Body of pancreas (tissue), 4 donors: ENCODE results near the gene EPN3.

Source experiments
- POLR2A ChIP-seq, 3 donors: fragments of 450-650 bp; IDR thresholded peaks; one replicate each; pipeline ENCODE4 v1.6.1; 2016; ENCODE audit warnings: antibody characterized with exemption in 3 of 3, mild to moderate bottlenecking in 2 of 3
- TF ChIP-seq, protein P1 (sequence below), 7 experiments: fragments of 450-650 bp in 4 of 7; fragments of 200-600 bp in 3 of 7; sonication (generic) in 3 of 7; IDR thresholded peaks; one replicate each; pipeline ENCODE4 v1.5.1; 2016 to 2019; ENCODE audit warnings: antibody characterized with exemption in 7 of 7

DNA sequence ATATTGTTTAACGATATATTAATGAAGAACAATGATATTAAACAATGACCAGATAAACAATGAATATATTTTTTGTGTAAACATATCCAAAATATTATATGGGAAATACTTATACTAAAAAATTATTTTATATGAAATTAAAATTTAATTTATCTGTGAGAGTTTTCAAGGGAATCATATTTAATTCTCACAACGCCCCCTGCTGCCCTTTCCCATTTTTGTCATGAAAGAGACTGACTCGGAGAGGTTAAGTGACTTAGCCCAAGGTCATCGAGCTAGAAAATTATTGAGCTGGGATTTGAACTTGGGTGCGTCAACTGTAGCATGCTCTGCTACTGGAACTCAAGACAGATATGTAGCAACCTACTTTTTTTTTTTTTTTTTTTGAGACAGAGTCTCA, 31.5 kb upstream of the EPN3 start:
- TF ChIP-seq, protein P1, sequence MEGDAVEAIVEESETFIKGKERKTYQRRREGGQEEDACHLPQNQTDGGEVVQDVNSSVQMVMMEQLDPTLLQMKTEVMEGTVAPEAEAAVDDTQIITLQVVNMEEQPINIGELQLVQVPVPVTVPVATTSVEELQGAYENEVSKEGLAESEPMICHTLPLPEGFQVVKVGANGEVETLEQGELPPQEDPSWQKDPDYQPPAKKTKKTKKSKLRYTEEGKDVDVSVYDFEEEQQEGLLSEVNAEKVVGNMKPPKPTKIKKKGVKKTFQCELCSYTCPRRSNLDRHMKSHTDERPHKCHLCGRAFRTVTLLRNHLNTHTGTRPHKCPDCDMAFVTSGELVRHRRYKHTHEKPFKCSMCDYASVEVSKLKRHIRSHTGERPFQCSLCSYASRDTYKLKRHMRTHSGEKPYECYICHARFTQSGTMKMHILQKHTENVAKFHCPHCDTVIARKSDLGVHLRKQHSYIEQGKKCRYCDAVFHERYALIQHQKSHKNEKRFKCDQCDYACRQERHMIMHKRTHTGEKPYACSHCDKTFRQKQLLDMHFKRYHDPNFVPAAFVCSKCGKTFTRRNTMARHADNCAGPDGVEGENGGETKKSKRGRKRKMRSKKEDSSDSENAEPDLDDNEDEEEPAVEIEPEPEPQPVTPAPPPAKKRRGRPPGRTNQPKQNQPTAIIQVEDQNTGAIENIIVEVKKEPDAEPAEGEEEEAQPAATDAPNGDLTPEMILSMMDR (IDR thresholded peaks at IDR 0.05) = peak in 6 of 7 experiments; percentile 22 to 53 (median 43)
- TF ChIP-seq POLR2A (IDR thresholded peaks at IDR 0.05) = no peak
